ENCODE results near the gene TRPV3. TPM values are rescaled to one million over a fixed set of nuclear protein-coding genes. Genes with fewer than 3 reads are reported as not detected.
A peak's percentile ranks its signal among the peaks of the same experiment; 100 is the strongest.

Gene TRPV3
- total RNA-seq, 1 donor from 2014 or later: 0.16 TPM

- Histone ChIP-seq H3K9ac (ENCODE audit: low read length) (no peak overlapping the region), H2AFZ (ENCODE audit: low read depth, low read length) (peak overlapping the region; percentile 23), H3K27ac (ENCODE audit: low read depth, low read length) (no peak overlapping the region), H3K79me2 (ENCODE audit: insufficient read depth, low read length) (no peaks in the 10 kb centered on the region), H3K9me3 (ENCODE audit: insufficient read depth, low read depth, low read length) (no peaks in the 10 kb centered on the region), H3K27me3 (ENCODE audit: insufficient read depth, low read length) (no peaks in the 10 kb centered on the region), H3K4me1 (ENCODE audit: insufficient read depth, low read length) (no peaks in the 10 kb centered on the region), H4K20me1 (ENCODE audit: insufficient read depth, low read length) (no peaks in the 10 kb centered on the region), H3K4me2 (ENCODE audit: low read length) (peak overlapping the region; percentile 39), H3K4me3 (ENCODE audit: insufficient read depth, low read depth, low read length) (no peak overlapping the region), H3K36me3 (ENCODE audit: insufficient read depth, low read length) (no peaks in the 10 kb centered on the region)
- H3K4me3 Mint-ChIP-seq (ENCODE audit: unreplicated experiment): peak overlapping the region; percentile 50
- H3K4me1 Mint-ChIP-seq (ENCODE audit: low read depth, unreplicated experiment): peaks cover 12% of the 10 kb centered on the region
- peak overlapping the region; percentile 45 for H3K27ac Mint-ChIP-seq (ENCODE audit: unreplicated experiment)
- no peak for FAIRE-seq
- H3K9me3 Mint-ChIP-seq (ENCODE audit: unreplicated experiment): peaks cover 6% of the 10 kb centered on the region
- peaks cover 2% of the 10 kb centered on the region for H3K36me3 Mint-ChIP-seq (ENCODE audit: low read depth, unreplicated experiment)
- peak; percentile 36 for DNase-seq (ENCODE audit: low read depth)
- H3K27me3 Mint-ChIP-seq (ENCODE audit: low read depth, unreplicated experiment): peaks cover 8% of the 10 kb centered on the region
- no peak for TF ChIP-seq EZH2 (IDR thresholded peaks at IDR 0.05; ENCODE audit: insufficient read depth, low read length)
- TF ChIP-seq CTCF (IDR thresholded peaks at IDR 0.05; ENCODE audit: insufficient read depth, low read depth, low read length): no peak
Measured at GRCh38 chr17:3512505-3513171, 45.0 kb downstream of the TRPV3 start.

GRCh38 chr17:3511852-3512504, 45.6 kb downstream of the TRPV3 start:
- peaks cover 2% of the 10 kb centered on the region for H3K36me3 Mint-ChIP-seq (ENCODE audit: low read depth, unreplicated experiment)
- H3K9ac ChIP-seq (ENCODE audit: low read length): no peak overlapping the region
- peaks cover 12% of the 10 kb centered on the region for H3K4me1 Mint-ChIP-seq (ENCODE audit: low read depth, unreplicated experiment)
- no peaks in the 10 kb centered on the region for H4K20me1 ChIP-seq (ENCODE audit: insufficient read depth, low read length)
- H3K4me2 ChIP-seq (ENCODE audit: low read length): no peak overlapping the region
- no peak for FAIRE-seq
- H3K4me3 Mint-ChIP-seq (ENCODE audit: unreplicated experiment): no peak overlapping the region
- H3K27me3 ChIP-seq (ENCODE audit: insufficient read depth, low read length): no peaks in the 10 kb centered on the region
- H3K9me3 ChIP-seq (ENCODE audit: insufficient read depth, low read depth, low read length): no peaks in the 10 kb centered on the region
- H2AFZ ChIP-seq (ENCODE audit: low read depth, low read length): no peak overlapping the region
- TF ChIP-seq EZH2 (IDR thresholded peaks at IDR 0.05; ENCODE audit: insufficient read depth, low read length) (no peak), CTCF (IDR thresholded peaks at IDR 0.05; ENCODE audit: insufficient read depth, low read depth, low read length) (no peak)
- no peak for DNase-seq (ENCODE audit: low read depth)
- no peaks in the 10 kb centered on the region for H3K79me2 ChIP-seq (ENCODE audit: insufficient read depth, low read length)
- no peak overlapping the region for H3K4me3 ChIP-seq (ENCODE audit: insufficient read depth, low read depth, low read length)
- H3K27me3 Mint-ChIP-seq (ENCODE audit: low read depth, unreplicated experiment): peaks cover 8% of the 10 kb centered on the region
- no peak overlapping the region for H3K27ac ChIP-seq (ENCODE audit: low read depth, low read length)
- peaks cover 8% of the 10 kb centered on the region for H3K9me3 Mint-ChIP-seq (ENCODE audit: unreplicated experiment)
- H3K36me3 ChIP-seq (ENCODE audit: insufficient read depth, low read length): no peaks in the 10 kb centered on the region
- H3K4me1 ChIP-seq (ENCODE audit: insufficient read depth, low read length): no peaks in the 10 kb centered on the region
- H3K27ac Mint-ChIP-seq (ENCODE audit: unreplicated experiment): peak overlapping the region; percentile 45

GRCh38 chr17:3510090-3510489, 47.5 kb downstream of the TRPV3 start:
- H2AFZ ChIP-seq (ENCODE audit: low read depth, low read length): no peak overlapping the region
- FAIRE-seq (no peak), DNase-seq (ENCODE audit: low read depth) (no peak)
- H3K4me2 ChIP-seq (ENCODE audit: low read length): no peak overlapping the region
- TF ChIP-seq CTCF (IDR thresholded peaks at IDR 0.05; ENCODE audit: insufficient read depth, low read depth, low read length) (no peak), EZH2 (IDR thresholded peaks at IDR 0.05; ENCODE audit: insufficient read depth, low read length) (no peak)
- H3K79me2 ChIP-seq (ENCODE audit: insufficient read depth, low read length): no peaks in the 10 kb centered on the region
- H3K9ac ChIP-seq (ENCODE audit: low read length): no peak overlapping the region
- no peaks in the 10 kb centered on the region for H4K20me1 ChIP-seq (ENCODE audit: insufficient read depth, low read length)
- H3K27ac Mint-ChIP-seq (ENCODE audit: unreplicated experiment): no peak overlapping the region
- H3K27me3 ChIP-seq (ENCODE audit: insufficient read depth, low read length): no peaks in the 10 kb centered on the region
- peaks cover 12% of the 10 kb centered on the region for H3K4me1 Mint-ChIP-seq (ENCODE audit: low read depth, unreplicated experiment)
- H3K36me3 ChIP-seq (ENCODE audit: insufficient read depth, low read length): no peaks in the 10 kb centered on the region
- H3K4me3 ChIP-seq (ENCODE audit: insufficient read depth, low read depth, low read length): no peak overlapping the region
- H3K9me3 ChIP-seq (ENCODE audit: insufficient read depth, low read depth, low read length): no peaks in the 10 kb centered on the region
- peaks cover 8% of the 10 kb centered on the region for H3K9me3 Mint-ChIP-seq (ENCODE audit: unreplicated experiment)
- H3K4me1 ChIP-seq (ENCODE audit: insufficient read depth, low read length): no peaks in the 10 kb centered on the region
- peaks cover under 1% of the 10 kb centered on the region for H3K36me3 Mint-ChIP-seq (ENCODE audit: low read depth, unreplicated experiment)
- no peak overlapping the region for H3K27ac ChIP-seq (ENCODE audit: low read depth, low read length)
- H3K4me3 Mint-ChIP-seq (ENCODE audit: unreplicated experiment): no peak overlapping the region
- H3K27me3 Mint-ChIP-seq (ENCODE audit: low read depth, unreplicated experiment): peaks cover 2% of the 10 kb centered on the region

Data from astrocyte (in vitro differentiated cells and primary cell).